Stimulated activated CD4-positive, alpha-beta T cell treated with anti-CD3 and anti-CD28 coated beads, TNF-alpha, amount 100 ng/mL, for 4 hours (primary cell): Measurements from ENCODE around the gene GCLC.

Experiments
- DNase-seq, 3 experiments: peaks; one replicate each; pipeline ENCODE4 v3.0.0-alpha.2; 2020; ENCODE audit warnings: low read depth in 3 of 3

Gene GCLC

DNA sequence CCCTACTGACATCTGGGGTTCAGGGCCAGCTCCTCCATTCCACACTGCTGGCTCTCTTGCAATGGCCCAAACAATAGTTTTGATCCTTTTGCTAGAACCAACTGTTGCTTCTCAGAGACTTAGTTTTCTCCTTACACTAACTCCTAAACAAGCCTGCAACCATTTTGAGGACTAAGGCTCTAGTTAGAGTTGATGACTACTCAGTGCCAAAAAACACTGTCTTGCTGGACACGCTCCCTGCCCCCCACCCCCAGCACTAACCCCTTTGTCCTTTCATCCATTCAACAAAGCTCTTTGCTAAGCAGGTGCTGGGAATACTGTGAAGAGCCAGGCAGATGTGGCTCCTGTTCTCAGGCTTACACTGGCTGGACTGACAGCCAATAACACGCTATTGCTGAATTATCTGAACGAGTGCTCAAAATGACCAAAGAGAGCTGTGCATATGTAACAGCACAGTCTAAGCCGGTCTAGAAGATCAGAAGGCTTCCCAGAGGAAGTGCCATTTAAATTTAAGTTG is 17.6 kb downstream of the GCLC start:
- no peak for DNase-seq

DNA sequence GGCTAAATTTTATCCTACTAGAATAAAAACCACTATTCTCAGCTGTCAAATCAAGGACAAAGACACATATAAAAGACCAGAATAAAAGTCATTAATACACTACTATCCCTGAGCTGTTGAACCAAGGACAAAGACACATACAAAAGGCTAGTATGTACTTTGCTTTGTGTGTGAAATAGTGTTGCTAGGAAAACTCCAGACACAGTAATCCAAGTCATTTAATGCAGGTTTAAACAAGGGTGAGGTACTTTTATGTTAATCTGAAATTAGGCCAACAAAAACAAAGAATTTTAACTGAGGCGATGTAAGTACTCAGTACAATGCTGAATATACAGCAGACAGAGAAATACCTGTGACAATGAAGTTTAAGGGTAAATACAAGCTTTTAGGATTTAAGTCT is 18.9 kb downstream of the GCLC start:
- no peak for DNase-seq

DNA sequence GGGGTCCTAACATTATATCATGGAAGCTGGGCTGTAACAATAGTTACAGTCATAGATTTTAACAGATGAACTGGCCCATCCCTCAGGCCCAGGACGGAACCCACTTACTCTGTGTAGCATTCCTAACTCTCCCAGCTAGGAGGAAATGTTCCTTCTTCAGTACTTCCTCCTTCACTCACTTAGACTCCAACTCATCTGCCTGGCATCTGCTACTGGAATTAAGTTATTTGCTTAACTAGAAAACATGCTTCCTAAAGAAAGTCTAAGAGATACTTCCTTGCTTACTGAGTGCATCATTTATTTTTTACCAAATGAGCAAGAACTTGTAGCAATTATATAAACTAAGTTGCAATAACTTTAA is 20.5 kb downstream of the GCLC start:
- no peak for DNase-seq

DNA sequence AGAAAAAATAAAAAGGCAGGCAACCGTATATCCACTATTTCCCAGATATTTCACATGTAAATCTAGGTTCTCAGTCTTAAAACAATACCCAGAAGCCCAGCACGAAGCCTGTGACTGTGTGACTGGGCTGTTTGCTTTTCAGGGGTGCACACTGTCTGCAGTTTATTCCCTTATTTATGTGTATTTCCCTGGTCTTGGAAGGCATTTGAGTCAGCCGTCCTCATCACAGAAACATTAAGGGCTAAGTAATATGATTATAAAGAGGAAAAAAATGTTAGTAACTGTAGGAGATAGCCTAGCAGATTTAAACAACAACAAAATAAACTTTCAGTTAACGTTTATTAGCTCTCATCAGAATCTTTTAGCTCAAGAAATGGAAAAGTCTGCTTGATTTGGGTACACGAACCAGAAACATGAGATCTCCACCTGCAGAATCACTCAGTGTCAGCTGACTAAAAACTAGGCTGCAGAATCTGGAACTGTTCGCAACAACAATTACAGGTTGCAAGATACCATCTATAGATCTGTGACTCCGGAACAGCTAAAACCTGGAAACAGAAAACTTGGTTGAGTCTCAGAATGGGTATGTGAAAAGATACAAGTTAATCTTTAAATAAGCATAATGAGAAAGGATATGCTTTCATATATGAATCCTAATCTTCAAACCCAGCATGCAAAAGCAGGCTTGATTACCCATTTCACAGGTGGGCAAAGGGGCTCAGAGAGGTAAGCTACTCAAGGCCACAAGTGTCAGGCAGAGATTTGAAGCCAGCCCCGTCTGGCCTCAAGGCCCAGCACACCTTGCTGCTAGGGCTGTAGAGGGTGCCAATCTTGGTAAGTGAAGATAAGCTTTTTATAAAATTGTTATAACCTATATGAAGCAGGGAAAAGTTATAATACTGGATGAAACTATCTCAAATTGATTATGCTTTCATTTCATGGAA is 21.1 kb downstream of the GCLC start:
- no peak for DNase-seq

DNA sequence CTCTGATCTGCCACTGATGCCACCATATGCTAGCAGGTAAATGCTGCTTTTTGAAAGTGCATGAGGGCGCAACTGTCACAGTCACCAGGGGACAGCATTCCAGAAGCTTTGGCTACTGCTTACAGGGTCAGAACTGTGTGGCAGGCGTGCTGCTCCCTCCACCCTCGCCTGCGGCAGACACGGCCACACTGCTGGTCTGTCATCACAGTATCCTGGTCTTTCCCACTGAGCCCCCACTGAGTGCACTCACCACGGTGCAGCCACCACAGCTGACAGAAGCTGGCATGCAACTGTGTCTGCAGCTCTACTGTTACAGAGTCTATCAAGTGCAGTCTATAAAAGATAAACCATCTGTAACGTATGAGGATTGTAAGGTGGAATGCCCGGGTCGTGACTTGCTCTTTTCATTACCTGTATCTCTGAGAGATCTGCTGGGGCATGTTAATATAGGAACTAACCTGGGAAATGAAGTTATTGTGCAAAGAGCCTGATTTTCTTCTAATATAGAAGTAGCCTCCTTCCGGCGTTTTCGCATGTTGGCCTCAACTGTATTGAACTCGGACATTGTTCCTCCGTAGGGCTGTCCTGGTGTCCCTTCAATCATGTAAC is 24.5 kb downstream of the GCLC start:
- no peak for DNase-seq

DNA sequence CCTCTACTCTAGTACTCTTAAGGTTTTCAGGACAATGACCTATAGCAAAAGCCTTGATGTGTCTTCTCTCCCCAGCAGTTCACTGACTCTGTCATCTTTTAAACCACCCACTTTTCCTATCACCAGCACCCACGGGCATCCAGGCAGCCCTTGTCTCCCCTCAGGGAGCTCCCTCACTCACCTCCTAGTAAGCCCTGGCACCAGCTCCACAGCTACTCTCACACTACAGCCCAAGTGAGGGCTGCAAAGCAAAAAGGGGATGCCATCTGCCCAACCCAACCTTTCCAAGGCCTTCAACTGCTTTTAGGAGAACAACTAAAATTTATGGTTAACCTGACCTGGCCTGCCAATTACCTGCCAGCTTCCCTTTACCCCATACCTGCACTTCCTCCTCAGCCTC is 26.0 kb downstream of the GCLC start:
- no peak for DNase-seq

DNA sequence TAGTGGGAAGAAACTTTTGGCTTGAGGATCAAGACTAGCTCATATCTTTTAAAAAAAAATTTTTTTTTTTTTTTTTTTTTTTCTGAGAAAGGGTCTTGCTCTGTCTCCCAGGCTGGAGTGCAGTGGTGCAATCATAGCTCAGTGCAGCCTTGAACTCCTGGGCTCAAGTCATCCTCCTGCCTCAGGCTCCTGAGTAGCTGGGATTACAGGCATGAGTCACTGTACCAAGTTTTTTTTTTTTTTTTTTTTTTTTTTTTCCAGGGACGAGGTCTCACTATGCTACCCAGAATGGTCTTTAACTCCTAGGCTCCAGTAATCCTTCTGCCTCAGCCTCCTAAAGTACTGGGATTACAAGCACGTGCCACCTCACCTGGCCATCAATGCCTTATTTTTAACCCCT is 27.9 kb downstream of the GCLC start:
- no peak for DNase-seq

DNA sequence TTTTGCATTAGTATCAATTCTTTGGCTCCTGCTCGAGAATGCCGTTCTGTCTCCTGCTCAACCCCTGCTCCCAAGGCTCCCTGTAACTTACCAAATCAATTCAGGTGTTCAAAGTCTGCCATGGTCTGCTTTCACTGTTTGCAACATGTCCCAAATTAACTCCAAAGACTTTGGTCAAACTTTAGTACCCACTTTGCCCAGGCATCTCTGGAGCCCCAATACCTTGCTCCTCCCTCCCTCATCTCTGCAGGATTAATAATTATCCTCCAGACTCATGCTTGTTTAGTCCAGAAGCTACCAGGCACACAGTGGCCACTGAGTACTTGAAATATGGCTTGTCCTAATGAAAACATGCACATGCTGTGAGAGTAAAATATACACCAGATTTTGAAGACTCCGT is 30.2 kb downstream of the GCLC start:
- no peak for DNase-seq

DNA sequence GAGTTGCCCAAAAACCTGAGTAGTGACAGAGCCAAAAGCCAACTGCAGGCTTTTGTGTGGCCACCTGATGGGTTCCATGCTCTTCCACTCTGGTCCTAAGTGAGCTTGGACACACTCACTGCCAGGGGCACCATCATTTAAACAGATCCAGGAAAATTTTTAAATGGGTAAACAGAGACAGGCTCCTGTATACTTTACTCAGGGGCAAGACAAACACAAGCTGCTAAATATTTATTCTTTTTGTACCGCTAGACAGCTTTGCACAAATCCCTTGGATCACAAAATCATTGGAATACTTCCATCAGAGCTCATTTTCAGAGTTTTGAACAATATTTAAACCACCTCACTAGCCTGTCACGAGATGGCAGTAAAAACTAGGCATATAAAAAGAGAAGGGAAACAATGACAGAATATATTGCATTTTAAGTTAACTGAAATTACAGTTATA is 31.4 kb downstream of the GCLC start:
- no peak for DNase-seq

DNA sequence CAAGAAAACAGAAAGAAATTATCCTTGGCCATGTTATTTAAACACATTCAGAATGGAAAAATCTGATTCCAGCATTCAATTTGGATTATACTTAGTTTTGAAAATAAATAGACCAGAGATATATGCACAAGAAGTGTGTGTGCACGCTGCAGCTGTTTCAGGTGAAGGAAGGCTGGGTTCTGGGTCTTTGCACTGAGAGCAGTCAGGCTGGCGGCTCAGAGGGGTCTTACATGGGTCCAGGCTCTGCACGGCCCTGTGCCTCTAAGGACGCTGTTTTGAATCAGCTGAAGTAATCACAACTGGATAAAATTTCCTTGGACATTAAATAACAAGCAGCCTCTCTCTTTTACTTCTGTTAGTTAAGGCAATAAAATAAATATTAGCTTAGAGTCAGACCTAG is 31.8 kb downstream of the GCLC start:
- no peak for DNase-seq

DNA sequence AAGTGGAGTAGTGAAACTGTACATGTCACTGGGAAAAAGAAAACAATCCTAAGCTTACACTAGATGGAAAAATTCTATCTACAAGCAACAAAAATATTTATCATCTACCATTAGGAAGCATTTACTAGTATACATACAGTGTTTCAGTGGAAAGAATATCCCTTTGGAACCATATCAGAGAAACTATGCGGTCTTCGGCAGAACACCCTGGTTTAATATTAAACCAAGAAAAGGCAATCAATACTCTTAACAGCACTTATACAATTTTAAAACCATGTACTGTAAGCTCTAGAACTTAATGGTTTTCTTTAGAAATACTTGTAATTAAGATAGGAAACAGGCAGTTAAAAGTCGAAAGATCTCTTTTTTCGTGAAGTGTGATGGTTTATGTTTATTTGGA is 32.3 kb downstream of the GCLC start:
- DNase-seq, result no peak

DNA sequence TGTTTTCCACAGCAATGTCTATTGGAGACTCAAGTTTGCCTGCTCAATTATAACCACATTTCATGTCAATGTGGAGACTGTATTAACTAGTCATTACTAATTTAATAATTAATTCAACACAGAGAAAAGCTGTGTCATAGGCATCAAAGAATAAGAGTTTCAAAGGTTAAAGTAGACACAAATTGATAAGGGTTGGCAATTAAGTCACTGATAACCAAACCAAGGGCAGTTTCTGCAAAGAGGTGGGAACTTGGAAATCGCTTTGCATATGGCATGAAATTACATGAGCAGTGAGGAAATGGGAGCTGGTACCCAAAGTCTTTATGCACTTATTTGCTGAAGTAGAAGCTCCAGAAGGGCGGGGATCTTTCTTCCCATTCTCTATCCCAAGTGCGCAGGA is 34.2 kb downstream of the GCLC start:
- no peak for DNase-seq

DNA sequence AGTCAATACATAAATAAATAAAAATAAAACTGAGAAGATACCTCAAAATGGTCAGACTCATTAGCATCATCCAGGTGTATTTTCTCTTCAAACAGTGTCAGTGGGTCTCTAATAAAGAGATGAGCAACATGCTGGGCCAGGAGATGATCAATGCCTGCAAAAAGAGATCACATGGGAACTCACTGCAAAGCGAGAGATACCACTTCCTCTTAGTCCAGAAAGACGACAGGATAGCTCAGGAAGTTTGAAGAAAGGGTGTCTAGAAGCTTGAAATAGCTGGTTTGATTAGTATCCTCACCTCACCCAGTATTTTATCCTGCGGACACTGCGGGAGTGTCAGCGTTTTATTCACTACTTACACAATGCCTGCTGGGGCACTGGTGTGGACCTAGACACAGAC is 38.0 kb downstream of the GCLC start:
- no peak for DNase-seq

DNA sequence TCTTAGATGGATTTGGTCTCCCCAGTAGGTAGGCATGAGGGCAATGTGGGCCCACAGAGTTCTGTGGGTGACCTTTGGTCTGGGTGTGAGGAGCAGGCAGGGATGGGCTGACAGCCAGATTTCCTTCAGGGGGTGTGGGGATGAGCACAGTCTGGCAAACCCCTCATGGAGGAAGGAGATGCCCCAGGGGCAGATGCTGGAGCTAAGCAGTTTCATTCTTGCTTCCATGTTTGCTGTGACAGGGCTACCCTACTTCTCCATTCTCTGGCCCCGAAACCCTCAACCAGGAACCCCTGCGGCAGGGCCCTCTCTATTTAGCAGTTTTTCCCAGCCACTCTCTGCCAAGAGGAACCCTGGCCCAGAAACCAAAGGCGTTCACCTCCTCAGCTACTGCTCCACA is 40.4 kb downstream of the GCLC start:
- DNase-seq, result no peak

DNA sequence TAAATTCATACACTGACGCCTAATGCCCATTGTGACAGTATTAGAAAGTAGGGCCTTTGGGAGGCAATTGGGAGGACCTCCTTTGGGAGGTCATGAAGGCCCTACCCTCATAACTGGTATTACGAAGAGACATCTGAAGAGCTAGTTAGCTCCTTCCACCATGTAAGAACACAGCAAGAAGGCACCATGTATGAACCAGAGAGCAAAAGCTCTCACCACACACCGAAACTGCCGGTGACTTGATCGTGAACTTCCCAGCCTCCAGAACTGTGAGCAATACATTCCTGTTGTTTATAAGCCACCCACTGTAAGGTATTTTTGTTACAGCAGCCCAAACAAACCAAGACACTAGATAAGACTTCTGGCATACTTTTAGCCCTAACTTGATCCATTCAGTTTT is 41.8 kb downstream of the GCLC start:
- no peak for DNase-seq

DNA sequence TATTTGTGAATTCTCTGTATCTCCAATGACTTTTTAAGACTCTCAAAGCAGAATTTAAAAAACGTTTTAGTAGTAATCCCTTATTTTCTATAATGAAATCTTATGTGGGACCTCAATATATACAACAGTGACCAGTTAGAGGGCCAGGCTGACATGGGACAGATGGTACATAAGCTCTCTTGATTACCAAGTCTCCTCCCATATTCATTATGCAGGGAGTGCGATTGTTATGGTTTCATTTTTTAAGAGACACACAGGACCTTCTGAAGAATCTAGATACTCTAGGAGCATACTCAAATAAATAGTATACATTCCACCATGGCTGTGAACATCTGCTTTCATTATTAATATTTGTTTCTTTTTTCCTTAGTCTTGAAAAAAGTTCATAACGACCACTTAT is 43.5 kb downstream of the GCLC start:
- DNase-seq, result no peak

DNA sequence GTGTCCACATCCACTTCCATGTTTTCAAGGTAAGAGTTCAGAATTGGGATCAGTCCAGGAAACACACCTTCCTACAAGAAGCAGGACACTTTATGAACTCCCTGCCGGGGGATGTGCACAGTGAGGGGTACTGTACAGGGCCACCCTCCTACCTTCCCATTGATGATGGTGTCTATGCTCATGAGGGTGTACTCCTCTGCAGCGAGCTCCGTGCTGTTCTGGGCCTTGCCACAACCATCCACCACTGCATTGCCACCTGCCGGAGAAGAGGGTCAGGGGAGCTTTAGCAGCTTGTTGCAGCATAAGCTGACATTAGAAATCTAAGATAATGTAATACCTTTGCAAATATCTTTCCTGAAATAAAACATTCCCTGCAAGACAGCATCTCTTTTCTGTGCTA is 44.8 kb downstream of the GCLC start:
- DNase-seq, result no peak

DNA sequence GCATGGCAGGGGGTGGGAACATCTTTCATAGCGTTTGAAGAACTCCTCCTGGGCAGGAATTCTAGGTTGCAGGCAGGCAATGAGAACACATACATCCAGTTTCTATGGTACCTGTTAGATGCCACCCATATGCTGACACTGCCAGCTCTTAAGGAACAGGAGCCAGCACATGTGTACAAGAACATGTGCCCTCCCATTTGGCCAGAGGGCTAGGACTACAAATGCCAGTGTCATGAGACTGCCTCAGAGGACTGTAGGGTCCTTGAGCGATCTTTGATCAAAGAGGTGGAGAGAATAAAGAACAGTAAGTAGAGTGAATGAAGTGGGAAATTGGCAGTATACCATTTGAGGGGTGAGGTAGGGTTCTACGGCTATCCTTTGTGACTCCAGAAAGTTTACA is 45.8 kb downstream of the GCLC start:
- no peak for DNase-seq

DNA sequence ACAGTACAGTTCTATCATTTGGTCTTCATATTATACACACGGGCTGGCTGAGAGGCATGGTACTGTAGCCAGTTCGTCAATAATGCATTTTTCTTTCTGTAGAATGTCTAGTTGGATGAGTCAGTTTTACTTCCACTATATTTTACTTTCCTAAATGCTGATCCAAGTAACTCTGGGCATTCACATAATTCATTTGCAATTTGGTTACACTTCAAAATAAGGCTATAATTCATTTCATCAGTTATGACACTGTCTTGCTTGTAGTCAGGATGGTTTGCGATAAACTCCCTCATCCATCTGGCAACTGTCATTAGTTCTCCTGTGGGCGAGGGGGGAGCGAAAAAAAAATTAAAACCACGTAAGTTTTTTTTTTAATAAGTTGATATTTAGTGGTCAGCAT is 46.3 kb downstream of the GCLC start:
- no peak for DNase-seq

DNA sequence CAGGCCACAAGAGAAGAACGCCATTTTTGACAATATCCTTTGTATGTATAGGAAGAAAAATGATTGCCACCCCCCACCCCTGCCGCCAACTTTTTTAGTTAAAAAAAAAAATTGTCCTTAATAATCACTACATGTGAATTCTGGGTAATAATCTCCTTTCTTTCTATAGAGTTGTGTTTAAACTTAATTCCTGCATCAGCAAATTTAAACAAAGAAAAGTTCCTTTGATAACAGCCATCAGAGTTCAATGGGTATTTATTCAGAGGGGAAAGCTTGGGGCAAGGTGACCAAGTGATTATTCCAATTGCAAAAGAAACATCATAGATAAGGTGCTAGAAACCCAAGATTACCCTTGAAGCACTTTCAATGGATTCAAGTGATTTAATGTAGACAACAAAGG is 47.0 kb downstream of the GCLC start:
- DNase-seq, result no peak

DNA sequence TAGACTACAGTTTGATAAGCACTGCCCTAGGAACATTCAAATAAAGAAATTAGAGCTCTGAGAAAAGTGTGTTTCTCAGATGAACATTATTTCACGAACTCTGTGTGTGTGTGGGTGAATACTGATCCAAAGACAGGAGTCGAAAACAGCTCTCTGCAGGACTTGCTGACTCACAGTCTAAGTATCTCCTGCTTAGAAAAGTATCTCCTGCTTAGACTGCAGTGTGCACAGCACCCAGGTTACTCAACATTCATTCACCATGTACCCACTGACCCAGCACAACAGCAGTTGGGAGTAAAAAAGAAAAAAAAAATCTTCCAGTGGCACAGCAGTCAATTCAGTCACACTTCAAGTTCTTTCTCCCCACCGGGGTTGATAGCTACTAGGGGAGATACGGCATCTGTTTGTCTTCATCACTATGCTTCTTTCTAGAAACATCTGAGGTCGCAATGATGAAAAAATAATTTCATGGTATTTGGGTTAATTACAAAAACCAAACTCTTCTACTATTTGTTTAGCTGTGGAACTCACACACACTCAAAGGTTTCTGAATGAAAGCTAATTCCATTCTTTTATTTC is 48.0 kb downstream of the GCLC start:
- DNase-seq, result no peak

DNA sequence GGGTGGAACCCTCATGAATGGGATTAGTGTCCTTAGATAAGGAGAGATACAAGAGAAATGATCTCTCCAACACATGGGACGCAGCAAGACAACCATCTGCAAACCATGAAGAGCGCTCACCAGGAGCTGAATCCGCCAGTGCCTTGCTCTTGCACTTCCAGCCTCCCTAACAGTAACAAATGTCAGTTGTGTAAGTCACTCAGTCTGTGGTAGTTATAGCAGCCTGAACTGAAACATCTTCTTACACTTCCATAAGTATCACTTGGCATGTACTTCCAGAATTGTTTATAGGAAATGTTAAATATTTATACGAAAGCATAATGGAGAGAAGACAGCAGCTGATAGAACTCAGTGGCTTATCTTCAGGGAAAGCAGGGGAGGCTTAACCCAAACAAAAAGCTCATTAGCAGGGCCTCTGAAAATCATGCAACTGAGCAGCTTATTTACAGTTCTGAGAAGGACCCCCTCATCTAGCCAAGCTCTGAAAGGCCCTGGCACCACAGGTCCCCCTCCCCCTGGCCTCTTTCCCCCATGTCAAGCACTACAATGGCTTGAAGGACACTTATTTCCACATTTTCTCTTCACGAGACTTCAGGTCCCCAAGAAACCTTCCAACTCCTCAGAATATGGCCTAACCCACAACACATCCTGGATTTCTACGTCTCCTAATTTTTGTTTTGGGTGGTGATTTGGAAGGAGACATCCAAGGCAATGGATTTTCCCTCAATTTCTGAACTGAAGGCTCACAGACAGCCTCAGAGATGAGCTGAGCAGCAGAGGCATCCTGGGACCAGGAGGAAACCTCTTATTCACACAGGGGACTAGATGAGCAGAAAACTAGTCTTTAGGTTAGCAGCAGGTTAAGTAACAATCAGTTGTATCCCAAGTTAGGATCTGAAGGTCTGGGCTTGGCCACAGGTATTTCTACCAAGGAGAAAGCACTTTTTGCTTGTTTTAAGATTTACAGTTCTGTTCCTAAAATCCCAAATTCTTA is 49.1 kb downstream of the GCLC start:
- no peak for DNase-seq
